GM19035 (cell line): Measurements from ENCODE around the gene THAP10.

Experiments used
- ATAC-seq: cut with Tn5 transposase; IDR thresholded peaks from one replicate; pipeline ENCODE4 v1.9.1; 2021; ENCODE audit not compliant: unreplicated experiment

The THAP10 gene

GRCh38 chr15:70854666-70854976 is 37.6 kb downstream of the THAP10 start:
- ATAC-seq, result no peak

DNA sequence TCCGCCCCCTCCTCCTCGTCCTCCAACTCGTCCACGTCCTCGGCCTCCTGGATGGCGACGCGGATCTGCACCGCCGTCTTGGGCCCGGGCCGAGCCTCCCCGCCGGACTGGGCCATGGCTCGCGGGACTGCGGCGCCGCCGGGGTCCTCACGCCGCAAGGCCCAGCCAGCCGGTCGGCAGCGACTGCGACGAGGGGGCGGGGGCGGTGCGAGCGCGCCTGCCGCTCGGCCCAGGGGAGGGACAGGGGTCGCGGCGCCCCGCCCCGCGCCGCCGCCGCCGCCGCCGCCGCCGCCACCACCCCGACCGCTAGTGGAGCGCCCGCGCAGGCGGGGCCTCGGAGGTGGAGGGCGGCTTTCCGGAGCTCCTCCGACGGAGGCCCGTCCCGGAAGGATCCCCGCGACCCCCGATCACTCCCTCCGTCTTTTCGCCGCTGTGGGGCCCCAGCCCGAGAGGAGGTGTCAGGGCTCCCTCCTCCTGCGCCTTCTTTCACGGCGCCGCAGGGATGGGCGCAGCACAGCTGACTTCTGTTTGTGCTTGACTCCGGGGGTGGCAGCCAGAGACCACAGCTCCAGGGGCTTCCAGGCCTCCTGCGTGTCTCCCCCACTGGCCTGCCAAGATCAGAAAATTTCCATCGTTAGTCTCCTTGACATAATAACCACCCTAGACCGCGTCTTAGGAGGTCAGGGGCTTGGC is 38.1 kb downstream of the THAP10 start, which contains the start of gene LARP6:
Gene LARP6, minus strand, starts transcription at position 185 of the 693 bp plus-strand sequence. Its CDS starts 69 bp downstream, at position 116.
- ATAC-seq, result no peak

GRCh38 chr15:70853318-70853972 is 38.8 kb downstream of the THAP10 start:
- ATAC-seq, result no peak

DNA sequence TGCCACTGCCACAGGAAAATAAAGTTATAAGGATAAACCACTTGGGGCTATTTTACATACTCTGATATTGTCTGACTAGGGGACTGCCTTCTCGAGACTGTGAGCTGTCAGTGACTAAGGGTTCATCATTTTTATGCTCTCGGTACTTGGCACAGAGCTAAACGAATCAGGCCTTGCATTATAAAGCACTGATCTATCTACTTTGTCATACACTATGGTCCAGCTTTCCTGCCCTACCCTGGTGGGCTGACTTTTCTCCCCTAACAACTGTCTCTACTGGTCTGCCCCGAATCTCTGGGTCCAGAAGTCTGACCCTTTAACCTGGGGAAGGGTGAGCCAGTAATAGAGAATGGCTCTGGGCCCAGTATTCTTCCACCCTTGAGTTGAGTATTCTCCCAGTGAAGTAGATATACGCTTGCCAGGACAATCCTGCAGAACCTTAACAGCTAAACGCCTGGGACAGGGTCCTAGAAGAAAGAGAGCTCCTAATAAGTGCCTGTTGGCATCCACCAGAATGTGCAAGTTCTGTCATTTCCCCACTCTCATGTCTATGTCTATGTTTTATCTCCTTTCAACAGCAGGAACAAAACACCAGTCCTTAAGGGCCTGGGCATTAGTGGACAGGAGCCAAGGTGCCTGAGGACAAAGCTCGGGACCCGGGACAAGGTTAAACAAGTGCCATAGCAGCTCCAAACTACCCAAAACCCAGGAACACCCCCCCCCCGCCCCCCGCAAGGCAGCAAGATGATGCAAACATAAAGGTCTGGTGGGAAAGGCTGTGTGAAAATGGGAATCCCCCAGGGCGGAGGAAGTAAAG is 39.5 kb downstream of the THAP10 start:
- ATAC-seq, result no peak

DNA sequence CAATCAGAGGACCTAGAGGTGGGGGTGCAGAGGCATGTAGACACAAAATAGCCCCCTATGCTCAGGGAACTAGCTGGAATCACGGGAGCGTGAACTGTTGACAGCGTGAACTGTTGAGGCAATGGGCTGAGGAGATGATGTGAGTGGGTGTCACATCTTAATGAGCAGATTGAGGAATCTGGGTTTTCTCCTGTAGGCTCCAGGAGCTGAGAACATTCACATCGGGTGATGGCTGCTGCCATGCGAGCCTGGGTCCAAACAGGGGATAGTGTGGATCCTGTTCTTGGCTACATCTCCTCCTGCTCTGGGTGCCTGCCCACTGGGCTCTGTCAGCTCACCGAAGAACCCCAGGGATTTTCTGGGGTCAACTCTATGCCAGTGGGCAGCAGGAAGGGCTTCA is 40.3 kb downstream of the THAP10 start:
- ATAC-seq, result no peak

GRCh38 chr15:70845602-70846360 is 46.5 kb downstream of the THAP10 start:
- ATAC-seq, result no peak

- ATAC-seq, result no peak
These were observed 54.8 kb downstream of the THAP10 start for GRCh38 chr15:70837476-70837875.

DNA sequence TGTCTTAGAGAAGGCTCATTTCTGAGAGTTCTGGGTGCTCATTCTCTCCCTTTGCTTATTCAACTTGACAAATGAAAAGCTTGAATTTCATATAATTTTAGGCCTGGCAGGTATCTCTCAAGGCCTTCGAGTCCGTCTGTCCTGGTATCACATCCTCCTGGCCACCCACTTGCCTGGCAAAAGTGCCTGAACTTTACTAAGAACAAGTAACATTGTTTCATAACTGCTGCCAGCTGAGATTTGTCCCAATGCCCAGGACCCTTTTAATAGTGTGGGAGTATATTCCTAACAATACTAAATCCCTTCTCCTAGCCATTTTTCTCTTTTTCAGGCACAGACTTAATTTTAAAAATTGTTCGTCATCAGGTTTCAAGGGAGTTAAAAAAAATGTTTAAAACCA is 56.4 kb downstream of the THAP10 start:
- no peak for ATAC-seq

DNA sequence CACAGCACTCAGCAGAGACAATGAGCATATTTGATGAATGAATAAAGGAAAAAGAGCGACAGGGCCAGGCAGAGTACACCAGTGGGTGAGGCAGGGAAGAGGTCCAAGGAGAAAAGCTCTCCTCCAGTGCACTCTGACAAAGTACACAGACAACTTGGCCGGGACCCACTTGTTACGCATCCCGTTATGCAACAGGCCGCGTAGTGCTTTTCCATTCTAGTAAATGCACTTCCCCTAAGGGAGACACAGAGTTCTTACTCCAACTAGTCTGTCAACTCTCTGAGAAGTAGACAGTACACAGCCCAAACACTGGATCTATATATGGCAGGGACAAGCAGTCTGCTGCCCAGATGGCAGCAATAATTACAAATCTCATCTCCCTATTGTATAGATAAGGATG is 56.8 kb downstream of the THAP10 start:
- ATAC-seq, result no peak

- ATAC-seq, result no peak
These were observed 57.2 kb downstream of the THAP10 start for GRCh38 chr15:70834999-70835398.

DNA sequence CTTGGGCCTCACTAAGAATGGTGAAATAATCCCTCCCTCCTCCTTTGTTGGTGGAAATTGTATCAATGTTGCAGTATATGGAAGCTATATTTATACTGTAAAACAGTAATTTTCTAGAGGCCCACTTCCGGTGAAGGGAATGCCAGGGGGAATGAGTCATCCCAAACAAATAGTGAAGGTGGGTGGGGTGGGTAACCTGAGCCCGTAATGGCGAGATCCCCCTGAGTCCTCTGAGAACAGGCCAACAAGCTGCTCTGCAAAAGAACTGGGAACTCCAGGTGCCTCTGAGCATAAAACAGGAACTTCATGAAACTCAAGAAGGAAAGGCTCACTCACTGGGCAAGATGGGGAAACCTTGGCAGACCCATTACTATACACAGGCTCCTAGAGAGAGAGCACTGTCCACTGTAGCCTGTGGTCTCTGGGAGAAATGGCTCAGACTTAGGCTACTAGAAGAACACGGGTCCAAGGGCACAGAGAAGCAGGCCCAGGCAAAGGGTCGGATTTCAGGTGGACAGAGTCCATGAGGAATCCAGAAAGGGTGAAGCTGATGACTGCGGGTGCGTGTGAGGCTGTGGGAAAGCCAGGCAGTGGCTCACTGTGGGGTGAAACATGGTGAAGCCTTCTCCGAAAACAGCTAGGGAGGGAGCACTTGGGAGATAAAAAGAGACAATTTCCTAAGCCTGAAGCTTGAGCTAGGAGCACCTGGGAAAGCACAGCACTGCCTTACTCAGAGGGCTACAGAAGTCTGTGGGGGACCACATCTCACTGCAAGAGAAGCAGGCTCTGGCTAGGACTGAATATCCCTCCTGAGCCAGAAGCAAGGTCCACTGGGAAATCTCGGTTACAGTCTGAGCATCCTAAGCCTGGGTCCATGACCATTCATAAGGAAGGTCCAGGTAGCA is 58.1 kb downstream of the THAP10 start:
- no peak for ATAC-seq

DNA sequence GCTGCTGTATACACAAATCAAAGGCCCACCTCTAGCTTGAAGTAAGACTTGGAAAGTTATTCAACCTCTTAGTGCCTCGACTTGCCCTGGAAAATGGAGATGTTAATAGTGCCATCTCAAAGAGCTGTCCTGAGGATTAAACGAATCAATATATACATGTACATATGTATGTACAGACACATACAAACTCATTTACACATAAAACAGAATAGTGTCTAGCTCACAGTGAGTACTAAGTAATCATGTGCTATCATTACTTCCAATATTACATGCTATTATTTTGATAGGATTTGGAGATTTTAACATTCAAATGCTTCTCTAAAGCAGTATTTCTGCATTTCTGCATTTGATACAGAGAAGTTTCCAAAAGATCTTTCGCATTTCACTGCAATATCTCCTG is 58.8 kb downstream of the THAP10 start:
- ATAC-seq, result no peak

DNA sequence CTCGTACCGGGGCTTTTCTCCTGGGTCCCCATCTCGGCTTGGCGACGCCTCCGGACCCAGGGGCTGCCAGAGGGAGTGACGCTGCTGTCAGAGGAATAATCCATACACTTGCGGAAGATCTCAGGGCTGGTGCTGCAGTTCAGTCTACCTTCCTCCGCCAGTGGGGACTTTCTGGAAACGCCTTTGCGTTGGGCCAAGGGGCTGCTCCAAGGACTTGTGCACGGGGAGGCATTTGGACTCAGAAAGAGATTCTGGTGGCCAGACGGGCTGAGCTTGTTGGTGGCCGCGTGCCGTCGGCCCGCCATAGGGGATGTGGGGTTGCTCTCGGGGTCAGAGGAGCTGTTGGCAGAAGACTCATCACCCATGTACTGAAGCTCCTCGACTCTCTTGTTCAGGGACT is 60.1 kb downstream of the THAP10 start:
- no peak for ATAC-seq
